A673 (cell line): Measurements from ENCODE around the gene PTPN18. TPM values are rescaled to one million over a fixed set of nuclear protein-coding genes. Genes with fewer than 3 reads are reported as not detected.
"Not testable (repeated sequence)": the region's sequence is repeated elsewhere in the genome, so short reads cannot be mapped to it uniquely, and the experiment has no call there.

Source experiments
- BruUV-seq: library from RNA; stranded (reverse); fragments of 400-500 nt; replicated peaks from 2 replicates; lab custom pipeline; 2021; lab: Mats Ljungman, UMichigan
- CTCF ChIA-PET: fragments of 300-600 bp; sonication (Branson Sonifier 250); formaldehyde crosslinking; loops from one replicate; lab custom pipeline; 2022; ENCODE audit warnings: antibody characterized with exemption; lab: Charles Lee
- POLR2A ChIA-PET: fragments of 300-600 bp; sonication (Branson Sonifier 250); formaldehyde crosslinking; loops from one replicate; lab custom pipeline; 2022; ENCODE audit warnings: antibody characterized with exemption; ENCODE audit not compliant: low non-redundant PET; lab: Charles Lee
- DNase-seq: peaks from one replicate; pipeline ENCODE4 v3.0.0-alpha.2; 2015; ENCODE audit warnings: low spot score
- H3K27ac ChIP-seq: fragments of 200-600 bp; sonication (generic); 2 replicates; pipeline ENCODE4 v1.5.1; 2016; ENCODE audit warnings: mixed run types, low read depth, mild to moderate bottlenecking, mixed read lengths, antibody characterized with exemption, low read length; ENCODE audit not compliant: poor library complexity, severe bottlenecking
- H3K27me3 ChIP-seq: fragments of 200-600 bp; sonication (generic); replicated peaks from 2 replicates; pipeline ENCODE4 v1.6.1; 2017; ENCODE audit warnings: mixed run types, low read depth, mild to moderate bottlenecking, mixed read lengths, antibody characterized with exemption, low read length; ENCODE audit not compliant: insufficient read depth, poor library complexity
- H3K36me3 ChIP-seq: fragments of 200-600 bp; sonication (generic); 2 replicates; pipeline ENCODE4 v1.6.1; 2016; ENCODE audit warnings: mixed run types, mild to moderate bottlenecking, mixed read lengths, antibody characterized with exemption, low read length; ENCODE audit not compliant: insufficient read depth, poor library complexity, severe bottlenecking
- H3K4me1 ChIP-seq: fragments of 200-600 bp; sonication (generic); 2 replicates; pipeline ENCODE4 v1.6.1; 2017; ENCODE audit warnings: mixed run types, mild to moderate bottlenecking, mixed read lengths, antibody characterized with exemption, low read length; ENCODE audit not compliant: insufficient read depth, poor library complexity, severe bottlenecking
- H3K4me3 ChIP-seq: fragments of 200-600 bp; sonication (generic); 2 replicates; pipeline ENCODE4 v1.5.1; 2016; ENCODE audit warnings: low read depth, mixed run types, mild to moderate bottlenecking, mixed read lengths, low read length; ENCODE audit not compliant: poor library complexity, severe bottlenecking
- H3K9me3 ChIP-seq: fragments of 200-600 bp; sonication (generic); 2 replicates; pipeline ENCODE4 v1.6.1; 2016; ENCODE audit warnings: mixed run types, low read depth, mild to moderate bottlenecking, mixed read lengths, antibody characterized with exemption, low read length; ENCODE audit not compliant: poor library complexity, severe bottlenecking
- CTCF ChIP-seq: fragments of 300-800, 200-600 bp; sonication (generic); conservative IDR thresholded peaks from 2 replicates; pipeline ENCODE4 v1.5.1; 2017; ENCODE audit warnings: low read depth, mild to moderate bottlenecking, antibody characterized with exemption, low read length, moderate library complexity, mixed read lengths
- EZH2 ChIP-seq: fragments of 200-600 bp; sonication (generic); IDR thresholded peaks from 2 replicates; pipeline ENCODE4 v1.6.1; 2017; ENCODE audit warnings: borderline replicate concordance, low read depth, mild to moderate bottlenecking, mixed read lengths, antibody characterized with exemption, low read length; ENCODE audit not compliant: poor library complexity, severe bottlenecking
- intact Hi-C: fragments of 100-400 bp; cut with micrococcal nuclease; formaldehyde crosslinking; loops from one replicate; pipeline ENCODE4 v1.10.0; 2022; ENCODE audit not compliant: unreplicated experiment
- total RNA-seq: library from RNA; stranded (reverse); gene quantifications from 2 replicates; pipeline ENCODE4 v1.2.3, GENCODE V29; 2021

Gene PTPN18
- total RNA-seq, 1 experiment from 2014 or later: 3.2 TPM

GRCh38 chr2:130391872-130392670 is 36.2 kb downstream of the PTPN18 start:
- H3K36me3 ChIP-seq: no peaks in the 10 kb centered on the region
- ChIA-PET CTCF (no interaction called here), POLR2A (interaction anchor here (0.6 kb wide), 1 partner anchor 25 kb away, joined by 3 read pairs; no protein-coding TSS in a partner anchor)
- intact Hi-C loops: no loop called here
- no peak overlapping the region for H3K27ac ChIP-seq
- H3K4me1 ChIP-seq: no peaks in the 10 kb centered on the region
- no peaks in the 10 kb centered on the region for H3K9me3 ChIP-seq
- H3K27me3 ChIP-seq: peaks cover 6% of the 10 kb centered on the region
- TF ChIP-seq CTCF (no peak), EZH2 (no peak)
- no peak for DNase-seq
- H3K4me3 ChIP-seq: peak overlapping the region; percentile 61
- no TSS peak for BruUV-seq

GRCh38 chr2:130393318-130393910 is 37.6 kb downstream of the PTPN18 start:
- Histone ChIP-seq H3K36me3 (no peaks in the 10 kb centered on the region), H3K4me3 (no peak overlapping the region), H3K4me1 (no peaks in the 10 kb centered on the region), H3K9me3 (no peaks in the 10 kb centered on the region), H3K27me3 (peaks cover 6% of the 10 kb centered on the region), H3K27ac (no peak overlapping the region)
- ChIA-PET POLR2A (no interaction called here), CTCF (no interaction called here)
- intact Hi-C loops: no loop called here
- no peak for DNase-seq
- TF ChIP-seq EZH2: no peak
- TF ChIP-seq CTCF: no peak
- BruUV-seq: no TSS peak

GRCh38 chr2:130406280-130406679 is 50.4 kb downstream of the PTPN18 start:
- POLR2A ChIA-PET, DNase-seq, H3K4me3 ChIP-seq, H3K27ac ChIP-seq, CTCF ChIA-PET, H3K36me3 ChIP-seq, H3K4me1 ChIP-seq, intact Hi-C loops, H3K9me3 ChIP-seq, BruUV-seq, H3K27me3 ChIP-seq: not testable (repeated sequence)

GRCh38 chr2:130416693-130417092 is 60.8 kb downstream of the PTPN18 start:
- intact Hi-C loops, H3K36me3 ChIP-seq, H3K27me3 ChIP-seq, H3K27ac ChIP-seq, DNase-seq, H3K9me3 ChIP-seq, CTCF ChIA-PET, H3K4me3 ChIP-seq, BruUV-seq, H3K4me1 ChIP-seq, POLR2A ChIA-PET: not testable (repeated sequence)

- H3K4me3 ChIP-seq, BruUV-seq, CTCF ChIA-PET, H3K27me3 ChIP-seq, H3K36me3 ChIP-seq, H3K4me1 ChIP-seq, DNase-seq, POLR2A ChIA-PET, intact Hi-C loops, H3K9me3 ChIP-seq, H3K27ac ChIP-seq: not testable (repeated sequence)
These were observed 63.0 kb downstream of the PTPN18 start for GRCh38 chr2:130418845-130419244.
